Hepatocyte (in vitro differentiated cells): Measurements from ENCODE around the gene SUGCT. TPM values are rescaled to one million over a fixed set of nuclear protein-coding genes. Genes with fewer than 3 reads are reported as not detected.
"Not testable (repeated sequence)": the region's sequence is repeated elsewhere in the genome, so short reads cannot be mapped to it uniquely, and the experiment has no call there.

Source experiments
- DNase-seq: peaks from one replicate; pipeline ENCODE4 v3.0.0-alpha.2; 2016; ENCODE audit warnings: low spot score
- H2AFZ ChIP-seq: fragments of 200-600 bp; sonication (generic); 2 replicates; pipeline ENCODE4 v1.6.0; 2016; ENCODE audit warnings: antibody characterized with exemption, mild to moderate bottlenecking
- H3K27ac ChIP-seq: fragments of 200-600 bp; sonication (generic); 2 replicates; pipeline ENCODE4 v1.5.1; 2016; ENCODE audit warnings: mild to moderate bottlenecking
- H3K27me3 ChIP-seq: fragments of 200-600 bp; sonication (generic); 2 replicates; pipeline ENCODE4 v1.6.1; 2016
- H3K36me3 ChIP-seq: fragments of 200-600 bp; sonication (generic); replicated peaks from 2 replicates; pipeline ENCODE4 v1.5.1; 2016; ENCODE audit warnings: low read depth; ENCODE audit not compliant: insufficient read depth
- H3K4me1 ChIP-seq: fragments of 200-600 bp; sonication (generic); 2 replicates; pipeline ENCODE4 v1.5.1; 2016; ENCODE audit warnings: mild to moderate bottlenecking, moderate library complexity; ENCODE audit not compliant: insufficient read depth
- H3K4me2 ChIP-seq: fragments of 200-600 bp; sonication (generic); 2 replicates; pipeline ENCODE4 v1.6.0; 2016
- H3K4me3 ChIP-seq: fragments of 200-600 bp; sonication (generic); 2 replicates; pipeline ENCODE4 v1.5.1; 2016; ENCODE audit warnings: mild to moderate bottlenecking
- H3K79me2 ChIP-seq: fragments of 200-600 bp; sonication (generic); 2 replicates; pipeline ENCODE4 v1.6.0; 2017; ENCODE audit warnings: mild to moderate bottlenecking
- H3K9me2 ChIP-seq: fragments of 200-600 bp; sonication (generic); replicated peaks from 2 replicates; pipeline ENCODE4 v1.6.0; 2017; ENCODE audit warnings: mild to moderate bottlenecking; ENCODE audit not compliant: insufficient read depth
- H3K9me3 ChIP-seq: fragments of 200-600 bp; sonication (generic); 2 replicates; pipeline ENCODE4 v1.5.1; 2016; ENCODE audit warnings: low read depth, mild to moderate bottlenecking
- H4K20me1 ChIP-seq: fragments of 200-600 bp; sonication (generic); 2 replicates; pipeline ENCODE4 v1.6.0; 2016; ENCODE audit warnings: mild to moderate bottlenecking; ENCODE audit not compliant: insufficient read depth, poor library complexity, severe bottlenecking
- EZH2 ChIP-seq: fragments of 200-600 bp; sonication (generic); IDR thresholded peaks from 2 replicates; pipeline ENCODE4 v1.6.1; 2016; ENCODE audit warnings: antibody characterized with exemption, mild to moderate bottlenecking, borderline replicate concordance
- EZH2phosphoT487 ChIP-seq: fragments of 200-600 bp; sonication (generic); IDR thresholded peaks from one replicate; pipeline ENCODE4 v1.6.1; 2018; ENCODE audit warnings: antibody characterized with exemption, mild to moderate bottlenecking, low read depth, moderate library complexity; ENCODE audit not compliant: unreplicated experiment, severe bottlenecking
- WGBS: methylation state at CpG from one replicate; pipeline ENCODE4 v1.1.6; 2016; ENCODE audit warnings: low lambda C conversion rate; ENCODE audit errors: missing lambda C conversion rate; 5-methylcytosine and 5-hydroxymethylcytosine counted together
- polyA plus RNA-seq: library from polyadenylated mRNA; unstranded; fragments of >200 nt; fragmentation: Nextera tagmentation; extraction: Ambion mirVana; gene quantifications from 2 replicates; pipeline ENCODE4 v1.2.1, GENCODE V29; 2016
- total RNA-seq: library from RNA; depleted of rRNA; stranded (reverse); fragments of >200 nt; gene quantifications from 2 replicates; pipeline ENCODE4 v1.2.3, GENCODE V29; 2014
- TF ChIP-seq, protein P1 (sequence below): fragments of 200-600 bp; sonication (generic); IDR thresholded peaks from 2 replicates; pipeline ENCODE4 v1.5.1; 2016; ENCODE audit warnings: antibody characterized with exemption, mild to moderate bottlenecking; ENCODE audit not compliant: poor library complexity

SUGCT gene
- total and polyA plus RNA-seq, 2 experiments from 2014 or later: 5.1 to 12.0 TPM

DNA sequence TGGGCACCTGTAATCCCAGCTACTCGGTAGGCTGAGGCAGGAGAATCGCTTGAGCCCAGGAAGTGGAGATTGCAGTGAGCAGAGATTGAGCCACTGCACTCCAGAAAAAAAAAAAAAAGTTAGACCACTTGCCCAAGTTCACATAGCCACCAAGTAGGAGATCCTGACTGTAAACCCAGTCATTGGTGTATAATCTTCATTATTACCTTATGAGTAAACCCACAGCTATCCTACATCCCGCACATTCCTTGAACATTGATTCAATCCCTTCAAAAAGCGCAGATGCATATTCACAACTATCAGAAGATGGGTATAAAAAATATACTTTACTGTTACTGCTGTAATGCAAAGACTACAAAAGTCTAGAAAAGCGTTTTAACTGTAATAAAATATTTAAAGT lies 512.9 kb downstream of the SUGCT start:
- Histone ChIP-seq H3K36me3 (no peaks in the 10 kb centered on the region), H3K4me1 (no peaks in the 10 kb centered on the region), H3K4me2 (no peak overlapping the region), H4K20me1 (no peaks in the 10 kb centered on the region), H3K79me2 (no peaks in the 10 kb centered on the region), H2AFZ (no peak overlapping the region), H3K9me3 (no peaks in the 10 kb centered on the region), H3K4me3 (no peak overlapping the region), H3K9me2 (no peaks in the 10 kb centered on the region), H3K27me3 (no peaks in the 10 kb centered on the region), H3K27ac (no peak overlapping the region)
- TF ChIP-seq EZH2 (no peak), EZH2phosphoT487 (no peak)
- TF ChIP-seq, protein P1, sequence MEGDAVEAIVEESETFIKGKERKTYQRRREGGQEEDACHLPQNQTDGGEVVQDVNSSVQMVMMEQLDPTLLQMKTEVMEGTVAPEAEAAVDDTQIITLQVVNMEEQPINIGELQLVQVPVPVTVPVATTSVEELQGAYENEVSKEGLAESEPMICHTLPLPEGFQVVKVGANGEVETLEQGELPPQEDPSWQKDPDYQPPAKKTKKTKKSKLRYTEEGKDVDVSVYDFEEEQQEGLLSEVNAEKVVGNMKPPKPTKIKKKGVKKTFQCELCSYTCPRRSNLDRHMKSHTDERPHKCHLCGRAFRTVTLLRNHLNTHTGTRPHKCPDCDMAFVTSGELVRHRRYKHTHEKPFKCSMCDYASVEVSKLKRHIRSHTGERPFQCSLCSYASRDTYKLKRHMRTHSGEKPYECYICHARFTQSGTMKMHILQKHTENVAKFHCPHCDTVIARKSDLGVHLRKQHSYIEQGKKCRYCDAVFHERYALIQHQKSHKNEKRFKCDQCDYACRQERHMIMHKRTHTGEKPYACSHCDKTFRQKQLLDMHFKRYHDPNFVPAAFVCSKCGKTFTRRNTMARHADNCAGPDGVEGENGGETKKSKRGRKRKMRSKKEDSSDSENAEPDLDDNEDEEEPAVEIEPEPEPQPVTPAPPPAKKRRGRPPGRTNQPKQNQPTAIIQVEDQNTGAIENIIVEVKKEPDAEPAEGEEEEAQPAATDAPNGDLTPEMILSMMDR: no peak
- WGBS: 97% methylated on average over 5 of the region's 5 CpGs
- no peak for DNase-seq

DNA sequence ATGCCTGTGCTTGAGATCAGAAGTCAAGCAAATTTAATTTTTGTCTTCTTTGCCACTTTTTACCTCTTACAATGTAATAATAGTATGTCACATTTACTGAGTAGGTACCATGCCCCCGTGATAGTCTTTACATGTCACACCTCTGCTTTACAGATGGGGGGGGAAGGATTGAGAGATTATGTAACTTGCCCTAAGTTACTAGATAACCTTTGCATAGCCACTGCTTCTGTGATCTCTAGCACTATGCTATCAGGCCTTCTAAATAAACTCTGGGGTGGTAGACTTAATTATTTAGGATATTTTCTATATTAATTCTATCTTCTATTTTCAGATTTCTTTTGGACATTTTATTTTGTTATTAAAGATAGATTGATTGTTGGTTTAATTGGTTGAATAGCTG lies 514.4 kb downstream of the SUGCT start:
- no peak overlapping the region for H3K4me3 ChIP-seq
- no peaks in the 10 kb centered on the region for H3K36me3 ChIP-seq
- no peak overlapping the region for H2AFZ ChIP-seq
- no peaks in the 10 kb centered on the region for H4K20me1 ChIP-seq
- H3K79me2 ChIP-seq: no peaks in the 10 kb centered on the region
- H3K4me2 ChIP-seq: no peak overlapping the region
- H3K4me1 ChIP-seq: no peaks in the 10 kb centered on the region
- no peaks in the 10 kb centered on the region for H3K27me3 ChIP-seq
- WGBS: 75% methylated on average over 1 of the region's 1 CpG
- no peak for DNase-seq
- no peak overlapping the region for H3K27ac ChIP-seq
- TF ChIP-seq EZH2phosphoT487 (no peak), EZH2 (no peak)
- TF ChIP-seq, protein P1: no peak
- H3K9me3 ChIP-seq: no peaks in the 10 kb centered on the region
- H3K9me2 ChIP-seq: no peaks in the 10 kb centered on the region

DNA sequence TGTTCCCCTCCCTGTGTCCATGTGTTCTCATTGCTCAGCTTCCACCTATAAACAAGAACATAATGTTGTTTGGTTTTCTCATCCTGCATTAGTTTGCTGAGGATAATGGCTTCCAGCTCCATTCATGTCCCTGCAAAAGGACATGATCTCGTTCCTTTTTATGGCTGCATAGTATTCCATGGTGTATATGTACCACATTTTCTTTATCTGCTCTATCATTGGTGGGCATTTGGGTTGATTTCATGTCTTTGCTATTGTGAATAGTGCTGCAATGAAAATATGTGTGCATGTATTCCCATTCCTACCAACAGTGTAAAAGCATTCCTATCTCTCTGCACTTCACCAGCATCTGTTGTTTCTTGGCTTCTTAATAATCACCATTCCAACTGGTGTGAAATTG lies 516.1 kb downstream of the SUGCT start:
- not testable (repeated sequence) for H3K4me2 ChIP-seq, H3K4me1 ChIP-seq, H3K36me3 ChIP-seq, H3K27me3 ChIP-seq, H3K79me2 ChIP-seq, H3K9me3 ChIP-seq, H3K4me3 ChIP-seq, H4K20me1 ChIP-seq, H2AFZ ChIP-seq, DNase-seq, H3K9me2 ChIP-seq, H3K27ac ChIP-seq
- WGBS: 84% methylated on average over 1 of the region's 1 CpG

DNA sequence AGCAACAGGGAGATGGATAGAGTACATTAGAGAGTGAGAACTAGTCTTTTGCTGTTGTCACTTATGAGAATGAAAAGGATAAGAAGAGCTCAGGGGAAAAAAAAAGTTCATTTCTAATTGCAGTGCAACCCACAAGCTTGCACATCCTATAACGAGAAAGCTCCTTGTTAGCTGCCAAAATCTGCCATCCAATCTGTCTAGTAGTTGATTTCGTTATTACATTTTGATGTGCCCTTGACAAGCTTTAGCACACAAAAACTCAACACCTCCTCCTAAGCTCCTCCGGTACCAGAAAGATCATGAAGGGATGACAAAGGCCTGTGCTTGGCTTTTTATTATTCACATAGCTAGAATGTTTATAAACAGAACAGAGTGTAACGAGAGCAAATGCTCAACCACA lies 519.4 kb downstream of the SUGCT start:
- H4K20me1 ChIP-seq: no peaks in the 10 kb centered on the region
- no peaks in the 10 kb centered on the region for H3K9me2 ChIP-seq
- H3K27ac ChIP-seq: no peak overlapping the region
- no peak overlapping the region for H3K4me3 ChIP-seq
- H3K9me3 ChIP-seq: no peaks in the 10 kb centered on the region
- 73% methylated on average over 4 of the region's 4 CpGs for WGBS
- TF ChIP-seq EZH2phosphoT487 (no peak), EZH2 (no peak)
- TF ChIP-seq, protein P1: no peak
- no peak overlapping the region for H3K4me2 ChIP-seq
- no peaks in the 10 kb centered on the region for H3K79me2 ChIP-seq
- no peaks in the 10 kb centered on the region for H3K4me1 ChIP-seq
- H3K27me3 ChIP-seq: no peaks in the 10 kb centered on the region
- H3K36me3 ChIP-seq: no peaks in the 10 kb centered on the region
- no peak for DNase-seq
- no peak overlapping the region for H2AFZ ChIP-seq
